Left ventricle myocardium inferior (tissue), 1 donor: ENCODE measurements around the gene HELLS. TPM values are rescaled to one million over a fixed set of nuclear protein-coding genes. Genes with fewer than 3 reads are reported as not detected.

Experiments
- DNase-seq: peaks from one replicate; pipeline ENCODE4 v3.0.0-alpha.2; 2020
- H3K27ac ChIP-seq: fragments of 200-600 bp; replicated peaks from 2 replicates; pipeline ENCODE4 v1.8.0; 2021
- H3K27me3 ChIP-seq: fragments of 200-600 bp; 2 replicates; pipeline ENCODE4 v1.8.0; 2021; ENCODE audit warnings: low read depth
- H3K36me3 ChIP-seq: fragments of 200-600 bp; 2 replicates; pipeline ENCODE4 v1.8.0; 2021
- H3K4me1 ChIP-seq: fragments of 200-600 bp; 2 replicates; pipeline ENCODE4 v1.8.0; 2021
- H3K4me3 ChIP-seq: fragments of 200-600 bp; 2 replicates; pipeline ENCODE4 v1.8.0; 2021; ENCODE audit warnings: mild to moderate bottlenecking, moderate library complexity
- H3K9me3 ChIP-seq: fragments of 200-600 bp; replicated peaks from 2 replicates; pipeline ENCODE4 v1.8.0; 2021
- CTCF ChIP-seq: fragments of 200-600 bp; IDR thresholded peaks from 2 replicates; pipeline ENCODE4 v1.8.0; 2021; ENCODE audit warnings: antibody characterized with exemption, mild to moderate bottlenecking, borderline replicate concordance
- intact Hi-C: fragments of 100-400 bp; cut with micrococcal nuclease; formaldehyde crosslinking; loops from one replicate; pipeline ENCODE4 v1.11.0; 2022
- total RNA-seq: library from RNA; stranded (reverse); fragmentation: NEBNext Ultra II Directional; extraction: Animal tissue kit (Norgen Biotek cat#: 25700); gene quantifications from one replicate; pipeline ENCODE4 v1.2.1, GENCODE V29; 2021
- donor health status: DM: no; HTN: yes; CAD: no; lungs with severe emphysema.

Gene HELLS
- total RNA-seq, 1 donor from 2014 or later: 0.91 TPM

GRCh38 chr10:94614558-94614957, 69.0 kb downstream of the HELLS start:
- Histone ChIP-seq H3K4me1 (no peaks in the 10 kb centered on the region), H3K4me3 (no peak overlapping the region), H3K9me3 (no peaks in the 10 kb centered on the region), H3K27me3 (no peaks in the 10 kb centered on the region), H3K27ac (no peak overlapping the region), H3K36me3 (no peaks in the 10 kb centered on the region)
- no peak for DNase-seq
- intact Hi-C loops: no loop called here
- TF ChIP-seq CTCF: no peak

- Histone ChIP-seq H3K9me3 (no peaks in the 10 kb centered on the region), H3K36me3 (no peaks in the 10 kb centered on the region), H3K4me1 (no peaks in the 10 kb centered on the region), H3K27me3 (no peaks in the 10 kb centered on the region), H3K27ac (no peak overlapping the region), H3K4me3 (no peak overlapping the region)
- no peak for DNase-seq
- no peak for TF ChIP-seq CTCF
- intact Hi-C loops: no loop called here
Measured at GRCh38 chr10:94617389-94617944, 71.9 kb downstream of the HELLS start.

DNA sequence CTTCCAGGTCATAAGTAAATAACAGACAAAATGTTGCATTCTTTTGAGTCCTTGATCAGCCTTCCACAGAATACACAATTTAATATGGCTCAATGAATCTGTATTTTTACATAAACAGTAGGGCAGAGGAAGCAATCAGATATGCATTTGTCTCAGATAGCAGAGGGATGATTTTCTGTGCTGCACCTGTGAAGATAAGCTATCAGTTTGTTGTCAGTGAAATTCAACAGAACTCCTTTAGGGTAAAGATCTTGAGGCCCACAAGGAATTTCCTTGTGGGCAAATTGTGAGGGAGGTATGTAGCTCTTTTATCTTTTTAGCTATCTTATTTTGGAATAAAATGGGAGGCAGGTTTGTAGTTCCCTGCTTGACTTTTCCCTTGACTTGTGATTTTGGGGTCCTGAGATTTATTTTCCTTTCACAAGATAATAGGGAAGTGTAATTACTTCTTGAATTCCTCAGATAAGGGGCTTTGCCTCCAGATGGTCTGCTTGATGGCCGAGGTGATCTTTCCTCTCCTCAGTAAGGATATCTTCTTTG, 77.1 kb downstream of the HELLS start:
- no peak for TF ChIP-seq CTCF
- no peak for DNase-seq
- Histone ChIP-seq H3K9me3 (peaks cover 5% of the 10 kb centered on the region), H3K36me3 (no peaks in the 10 kb centered on the region), H3K27ac (no peak overlapping the region), H3K4me1 (no peaks in the 10 kb centered on the region), H3K27me3 (no peaks in the 10 kb centered on the region), H3K4me3 (no peak overlapping the region)
- intact Hi-C loops: no loop called here

- no peak overlapping the region for H3K27ac ChIP-seq
- no peaks in the 10 kb centered on the region for H3K36me3 ChIP-seq
- no peak for DNase-seq
- no peak overlapping the region for H3K4me3 ChIP-seq
- no peaks in the 10 kb centered on the region for H3K4me1 ChIP-seq
- intact Hi-C loops: no loop called here
- TF ChIP-seq CTCF: no peak
- peaks cover 5% of the 10 kb centered on the region for H3K9me3 ChIP-seq
- H3K27me3 ChIP-seq: no peaks in the 10 kb centered on the region
Measured at GRCh38 chr10:94623572-94623971, 78.0 kb downstream of the HELLS start.

DNA sequence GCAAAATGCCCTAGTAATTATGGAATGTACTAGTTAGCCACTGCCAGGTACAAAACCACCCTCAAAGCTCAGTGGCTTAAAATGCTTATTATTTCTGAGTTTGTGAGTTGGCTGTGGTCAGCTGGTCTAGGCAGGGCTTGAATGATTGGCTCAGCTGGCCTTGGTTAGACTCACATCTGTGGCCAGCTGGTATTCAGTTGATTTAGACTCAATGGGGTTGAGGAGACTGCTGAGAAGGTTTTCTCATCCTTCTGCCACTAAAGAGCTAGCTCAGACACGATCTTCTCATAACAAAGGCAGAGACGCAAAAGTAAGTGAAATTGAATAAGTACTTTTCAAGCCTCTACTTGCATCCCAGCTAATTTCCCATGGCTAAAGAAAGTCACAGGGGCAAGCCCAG, 80.9 kb downstream of the HELLS start:
- no peak overlapping the region for H3K4me3 ChIP-seq
- H3K27me3 ChIP-seq: no peaks in the 10 kb centered on the region
- TF ChIP-seq CTCF: no peak
- H3K9me3 ChIP-seq: peaks cover 6% of the 10 kb centered on the region
- intact Hi-C loops: no loop called here
- no peaks in the 10 kb centered on the region for H3K4me1 ChIP-seq
- no peaks in the 10 kb centered on the region for H3K36me3 ChIP-seq
- no peak for DNase-seq
- no peak overlapping the region for H3K27ac ChIP-seq

DNA sequence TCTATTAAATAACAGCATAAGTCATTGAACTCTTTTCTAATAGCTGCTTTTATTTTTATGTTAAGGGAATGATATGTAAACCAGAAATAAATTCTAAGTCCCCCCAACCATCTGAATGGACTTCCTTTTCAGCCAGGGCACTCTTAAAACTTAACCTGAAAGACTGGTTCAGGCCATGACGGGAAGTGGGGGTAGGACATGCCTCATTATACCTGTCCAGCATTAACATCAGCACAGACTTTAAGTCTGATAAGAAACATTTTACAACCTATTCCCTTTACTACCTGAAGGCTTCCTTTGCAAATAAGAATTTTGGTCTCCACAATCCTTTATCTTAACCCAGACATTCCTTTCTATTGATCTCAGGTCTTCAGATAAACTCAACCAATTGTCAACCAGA, 81.9 kb downstream of the HELLS start:
- no peak overlapping the region for H3K4me3 ChIP-seq
- H3K27ac ChIP-seq: no peak overlapping the region
- DNase-seq: no peak
- H3K27me3 ChIP-seq: no peaks in the 10 kb centered on the region
- TF ChIP-seq CTCF: no peak
- intact Hi-C loops: no loop called here
- H3K4me1 ChIP-seq: no peaks in the 10 kb centered on the region
- peaks cover 16% of the 10 kb centered on the region for H3K9me3 ChIP-seq
- no peaks in the 10 kb centered on the region for H3K36me3 ChIP-seq
